OCI-LY7 (cell line): ENCODE results near the gene IGSF21.

ENCODE experiments used
- CTCF ChIP-seq: fragments of 200-600 bp; sonication (generic); conservative IDR thresholded peaks from 2 replicates; pipeline ENCODE4 v1.5.1; 2014; ENCODE audit warnings: mild to moderate bottlenecking, antibody characterized with exemption, low read length, moderate library complexity, mixed read lengths
- EZH2phosphoT487 ChIP-seq: fragments of 200-600 bp; sonication (generic); IDR thresholded peaks from 2 replicates; pipeline ENCODE4 v1.6.1; 2018; ENCODE audit warnings: low read depth, borderline replicate concordance, mild to moderate bottlenecking, mixed run types, antibody characterized with exemption, low read length, moderate library complexity, mixed read lengths

GRCh38 chr1:18072066-18072465 lies 35.5 kb upstream of the IGSF21 start:
- TF ChIP-seq CTCF: no peak
- TF ChIP-seq EZH2phosphoT487: no peak
